ENCODE results near the gene CFAP73.
"Not testable (repeated sequence)": the region's sequence is repeated elsewhere in the genome, so short reads cannot be mapped to it uniquely, and the experiment has no call there.

The CFAP73 gene

GRCh38 chr12:113149361-113150150 is at the start of gene CFAP73:
Gene CFAP73, plus strand, starts transcription at chr12:113149724. Its CDS starts 134 bp downstream, at chr12:113149858.
- peak; percentile 52 for DNase-seq (ENCODE audit: low read depth)

- no peak for DNase-seq (ENCODE audit: low read depth)
These were observed 49.8 kb upstream of the CFAP73 start for GRCh38 chr12:113099764-113100163.

GRCh38 chr12:113101751-113102150 is 47.8 kb upstream of the CFAP73 start:
- DNase-seq (ENCODE audit: low read depth) = no peak

- DNase-seq (ENCODE audit: low read depth) = no peak
These were observed 46.7 kb upstream of the CFAP73 start for GRCh38 chr12:113102811-113103210.

- no peak for DNase-seq (ENCODE audit: low read depth)
These were observed 45.6 kb upstream of the CFAP73 start for GRCh38 chr12:113103756-113104450.

- no peak for DNase-seq (ENCODE audit: low read depth)
These were observed 44.5 kb upstream of the CFAP73 start for GRCh38 chr12:113104953-113105510.

GRCh38 chr12:113105606-113106271 is 43.8 kb upstream of the CFAP73 start:
- no peak for DNase-seq (ENCODE audit: low read depth)

GRCh38 chr12:113106361-113106760 is 43.2 kb upstream of the CFAP73 start:
- DNase-seq (ENCODE audit: low read depth) = no peak

- DNase-seq (ENCODE audit: low read depth) = no peak
These were observed 41.2 kb upstream of the CFAP73 start for GRCh38 chr12:113108308-113108707.

GRCh38 chr12:113109360-113109759 is 40.2 kb upstream of the CFAP73 start:
- no peak for DNase-seq (ENCODE audit: low read depth)

GRCh38 chr12:113109872-113110599 is 39.5 kb upstream of the CFAP73 start:
- no peak for DNase-seq (ENCODE audit: low read depth)

- no peak for DNase-seq (ENCODE audit: low read depth)
These were observed 38.3 kb upstream of the CFAP73 start for GRCh38 chr12:113111247-113111646.

- no peak for DNase-seq (ENCODE audit: low read depth)
These were observed 37.3 kb upstream of the CFAP73 start for GRCh38 chr12:113112043-113112899.

GRCh38 chr12:113113397-113113796 is 36.1 kb upstream of the CFAP73 start:
- no peak for DNase-seq (ENCODE audit: low read depth)

- no peak for DNase-seq (ENCODE audit: low read depth)
These were observed 34.9 kb upstream of the CFAP73 start for GRCh38 chr12:113114447-113115178.

GRCh38 chr12:113115455-113116126 is 33.9 kb upstream of the CFAP73 start:
- DNase-seq (ENCODE audit: low read depth) = no peak

- no peak for DNase-seq (ENCODE audit: low read depth)
These were observed 32.6 kb upstream of the CFAP73 start for GRCh38 chr12:113116875-113117274.

- DNase-seq (ENCODE audit: low read depth) = not testable (repeated sequence)
These were observed 31.8 kb upstream of the CFAP73 start for GRCh38 chr12:113117684-113118083.

- no peak for DNase-seq (ENCODE audit: low read depth)
These were observed 31.4 kb upstream of the CFAP73 start for GRCh38 chr12:113118142-113118541.

Measured in GM04503 (cell line).